ENCODE data around the gene AOAH. TPM values are rescaled to one million over a fixed set of nuclear protein-coding genes. Genes with fewer than 3 reads are reported as not detected.
"Not testable (repeated sequence)": the region's sequence is repeated elsewhere in the genome, so short reads cannot be mapped to it uniquely, and the experiment has no call there.

Gene AOAH
- total RNA-seq, 1 donor from 2014 or later = 2.4 TPM

DNA sequence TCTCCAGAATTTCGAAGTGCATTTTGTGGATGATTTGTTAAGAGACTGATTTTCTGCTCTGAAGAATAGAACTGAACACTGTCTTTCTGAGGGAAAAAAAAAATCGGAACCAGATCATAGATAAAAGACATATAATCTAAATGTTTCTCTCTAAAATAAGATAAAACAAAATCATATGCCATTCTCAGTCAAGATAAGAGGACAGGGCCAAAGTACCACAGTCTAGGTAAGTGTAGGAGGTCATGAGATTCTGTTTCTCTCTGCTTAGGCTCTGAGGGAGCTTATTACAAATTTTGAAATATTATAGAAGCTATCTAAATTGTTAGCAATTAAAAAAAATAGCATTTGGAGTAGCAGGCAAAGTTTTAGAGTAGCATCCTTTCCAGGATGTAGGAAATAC, 702 bp upstream of the AOAH start:
- Mint-ChIP-seq H3K9me3 (no peaks in the 10 kb centered on the region), H3K27ac (peak overlapping the region; percentile 85), H3K27me3 (no peaks in the 10 kb centered on the region), H3K4me3 (no peak overlapping the region), H3K4me1 (peaks cover 25% of the 10 kb centered on the region), H3K36me3 (ENCODE audit: low read depth) (no peaks in the 10 kb centered on the region)
- CTCF ChIA-PET = no interaction called here
- intact Hi-C loops (cut with micrococcal nuclease) = no loop called here
- POLR2A ChIA-PET = no interaction called here
- DNase-seq = no peak
- TF ChIP-seq, protein P1, sequence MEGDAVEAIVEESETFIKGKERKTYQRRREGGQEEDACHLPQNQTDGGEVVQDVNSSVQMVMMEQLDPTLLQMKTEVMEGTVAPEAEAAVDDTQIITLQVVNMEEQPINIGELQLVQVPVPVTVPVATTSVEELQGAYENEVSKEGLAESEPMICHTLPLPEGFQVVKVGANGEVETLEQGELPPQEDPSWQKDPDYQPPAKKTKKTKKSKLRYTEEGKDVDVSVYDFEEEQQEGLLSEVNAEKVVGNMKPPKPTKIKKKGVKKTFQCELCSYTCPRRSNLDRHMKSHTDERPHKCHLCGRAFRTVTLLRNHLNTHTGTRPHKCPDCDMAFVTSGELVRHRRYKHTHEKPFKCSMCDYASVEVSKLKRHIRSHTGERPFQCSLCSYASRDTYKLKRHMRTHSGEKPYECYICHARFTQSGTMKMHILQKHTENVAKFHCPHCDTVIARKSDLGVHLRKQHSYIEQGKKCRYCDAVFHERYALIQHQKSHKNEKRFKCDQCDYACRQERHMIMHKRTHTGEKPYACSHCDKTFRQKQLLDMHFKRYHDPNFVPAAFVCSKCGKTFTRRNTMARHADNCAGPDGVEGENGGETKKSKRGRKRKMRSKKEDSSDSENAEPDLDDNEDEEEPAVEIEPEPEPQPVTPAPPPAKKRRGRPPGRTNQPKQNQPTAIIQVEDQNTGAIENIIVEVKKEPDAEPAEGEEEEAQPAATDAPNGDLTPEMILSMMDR (IDR thresholded peaks at IDR 0.05) = no peak
- ATAC-seq (ENCODE audit: low read depth) = no peak

DNA sequence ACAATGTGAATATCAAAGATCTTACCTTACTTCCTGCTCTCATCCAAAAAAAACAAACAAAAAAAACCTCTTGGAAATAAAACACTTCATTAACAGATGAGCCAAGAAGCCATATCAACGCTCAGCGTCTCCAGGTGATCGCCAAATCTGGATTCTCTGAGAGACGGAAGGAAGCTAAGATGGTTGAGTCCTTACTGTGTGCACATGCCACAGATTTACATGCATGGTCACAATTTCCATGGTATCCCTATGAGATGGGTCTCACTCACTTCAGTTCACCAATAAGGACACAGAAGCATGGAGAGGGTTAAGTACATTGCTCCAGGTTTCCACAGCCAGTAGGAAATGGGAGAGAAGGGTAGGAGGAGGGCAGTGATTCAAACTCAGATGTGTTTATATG, 1.0 kb downstream of the AOAH start:
- Mint-ChIP-seq H3K27ac (peak overlapping the region; percentile 85), H3K27me3 (no peaks in the 10 kb centered on the region), H3K36me3 (ENCODE audit: low read depth) (no peaks in the 10 kb centered on the region), H3K9me3 (no peaks in the 10 kb centered on the region), H3K4me3 (peak overlapping the region; percentile 13), H3K4me1 (peaks cover 25% of the 10 kb centered on the region)
- TF ChIP-seq, protein P1 (IDR thresholded peaks at IDR 0.05) = no peak
- ATAC-seq (ENCODE audit: low read depth) = no peak
- no peak for DNase-seq
- intact Hi-C loops (cut with micrococcal nuclease) = no loop called here
- ChIA-PET POLR2A (interaction anchor here (0.7 kb wide), 1 partner anchor 239 kb away, joined by 8 read pairs; no protein-coding TSS in a partner anchor), CTCF (interaction anchor here (1.3 kb wide), 1 partner anchor 13 kb away, joined by 3 read pairs; no protein-coding TSS in a partner anchor)

DNA sequence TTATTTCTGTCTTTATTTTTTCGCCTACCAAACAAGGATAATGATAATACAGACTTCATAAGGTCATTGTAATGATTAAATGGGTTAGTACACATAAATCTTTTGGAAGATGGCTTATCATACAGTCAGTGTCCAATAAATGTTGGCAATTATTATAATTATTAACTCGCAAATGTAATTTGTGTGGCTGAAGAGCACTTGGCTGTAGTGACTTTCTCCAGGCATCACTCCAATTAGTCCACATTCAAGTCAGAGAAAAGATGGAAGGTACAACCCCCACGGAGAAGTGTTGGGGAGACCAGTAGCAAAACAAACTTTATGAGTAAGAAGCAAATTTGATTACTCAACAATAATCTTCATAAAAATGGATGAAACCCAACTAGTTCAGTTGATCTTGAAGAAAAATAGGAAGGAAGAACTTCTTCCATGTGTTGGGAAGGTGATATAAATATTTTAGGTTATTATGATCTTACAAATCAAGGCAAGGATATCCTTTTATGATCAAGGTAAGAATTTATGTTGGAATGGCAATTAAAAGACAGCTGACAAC, 5.1 kb downstream of the AOAH start:
- no peak for DNase-seq
- TF ChIP-seq, protein P1 (IDR thresholded peaks at IDR 0.05) = no peak
- no peaks in the 10 kb centered on the region for H3K9me3 Mint-ChIP-seq
- ATAC-seq (ENCODE audit: low read depth) = no peak
- H3K4me3 Mint-ChIP-seq = no peak overlapping the region
- peaks cover 13% of the 10 kb centered on the region for H3K4me1 Mint-ChIP-seq
- no peak overlapping the region for H3K27ac Mint-ChIP-seq
- H3K27me3 Mint-ChIP-seq = no peaks in the 10 kb centered on the region
- CTCF ChIA-PET = interaction anchor here (0.6 to 0.7 kb wide), 2 partner anchors 27 to 220 kb away, joined by 3 read pairs; no protein-coding TSS in a partner anchor
- intact Hi-C loops (cut with micrococcal nuclease) = no loop called here
- H3K36me3 Mint-ChIP-seq (ENCODE audit: low read depth) = no peaks in the 10 kb centered on the region
- POLR2A ChIA-PET = no interaction called here

DNA sequence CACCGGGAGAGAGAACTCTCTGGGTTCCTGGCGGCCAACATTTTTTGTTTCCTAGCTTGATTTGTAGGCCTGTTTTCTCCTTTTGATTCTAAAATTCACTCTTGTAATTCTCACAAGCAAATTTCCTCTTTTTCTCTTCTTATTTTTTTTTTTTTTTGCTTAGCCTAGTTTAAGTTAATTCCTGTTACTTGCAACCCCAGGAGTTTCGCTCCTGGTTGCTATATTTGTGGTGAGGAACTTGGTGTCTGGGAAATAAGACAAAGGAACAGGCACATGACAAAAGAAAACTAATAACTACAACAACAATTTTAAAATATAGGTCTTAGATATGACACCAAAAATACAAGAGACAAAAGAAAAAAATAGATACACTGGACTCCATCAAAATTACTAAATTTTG, 6.7 kb downstream of the AOAH start:
- TF ChIP-seq, protein P1 (IDR thresholded peaks at IDR 0.05) = no peak
- no peaks in the 10 kb centered on the region for H3K9me3 Mint-ChIP-seq
- POLR2A ChIA-PET = no interaction called here
- H3K27me3 Mint-ChIP-seq = no peaks in the 10 kb centered on the region
- H3K4me1 Mint-ChIP-seq = peaks cover 2% of the 10 kb centered on the region
- intact Hi-C loops (cut with micrococcal nuclease) = no loop called here
- H3K27ac Mint-ChIP-seq = no peak overlapping the region
- CTCF ChIA-PET = no interaction called here
- ATAC-seq (ENCODE audit: low read depth) (no peak), DNase-seq (no peak)
- no peak overlapping the region for H3K4me3 Mint-ChIP-seq
- no peaks in the 10 kb centered on the region for H3K36me3 Mint-ChIP-seq (ENCODE audit: low read depth)

DNA sequence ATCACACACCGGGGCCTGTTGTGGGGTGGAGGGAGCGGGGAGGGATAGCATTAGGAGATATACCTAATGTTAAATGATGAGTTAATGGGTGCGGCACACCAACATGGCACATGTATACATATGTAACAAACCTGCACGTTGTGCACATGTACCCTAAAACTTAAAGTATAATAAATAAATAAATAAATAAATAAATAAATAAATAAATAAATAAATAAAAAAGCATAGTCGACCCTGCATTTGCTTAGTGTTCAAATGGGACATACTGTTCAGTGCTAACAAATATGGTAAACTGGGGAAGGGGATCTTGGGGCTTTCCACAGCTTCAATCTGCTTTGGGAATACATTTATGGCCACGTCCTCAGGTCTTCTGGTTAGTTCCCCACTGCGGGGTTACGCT, 7.5 kb downstream of the AOAH start:
- H3K4me1 Mint-ChIP-seq; intact Hi-C loops (cut with micrococcal nuclease); H3K36me3 Mint-ChIP-seq (ENCODE audit: low read depth); ATAC-seq (ENCODE audit: low read depth); CTCF ChIA-PET; H3K27ac Mint-ChIP-seq; H3K9me3 Mint-ChIP-seq; POLR2A ChIA-PET; H3K4me3 Mint-ChIP-seq; DNase-seq; H3K27me3 Mint-ChIP-seq: not testable (repeated sequence)

DNA sequence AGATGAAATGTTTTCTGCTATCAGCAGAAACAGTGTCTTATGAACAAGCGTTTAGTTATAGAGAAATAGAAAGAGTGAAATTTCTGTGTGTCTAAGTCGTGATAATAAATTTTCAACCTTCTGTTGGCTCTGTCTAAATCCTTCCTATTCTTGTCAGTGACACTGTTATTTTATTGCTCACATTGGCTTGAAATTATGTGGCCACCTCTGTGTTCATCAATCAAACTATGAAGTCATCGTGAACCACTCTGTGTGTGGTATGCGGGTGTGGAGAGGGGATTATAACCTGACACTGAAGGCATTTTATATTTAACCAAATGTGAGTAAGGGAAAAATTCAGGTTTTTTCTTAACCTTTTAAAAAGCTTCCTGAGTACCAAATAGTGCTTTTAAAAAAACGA, 12.3 kb downstream of the AOAH start:
- H3K27ac Mint-ChIP-seq = no peak overlapping the region
- intact Hi-C loops (cut with micrococcal nuclease) = no loop called here
- H3K9me3 Mint-ChIP-seq = peaks cover 1% of the 10 kb centered on the region
- TF ChIP-seq, protein P1 (IDR thresholded peaks at IDR 0.05) = no peak
- CTCF ChIA-PET = no interaction called here
- peaks cover 2% of the 10 kb centered on the region for H3K36me3 Mint-ChIP-seq (ENCODE audit: low read depth)
- no peak for ATAC-seq (ENCODE audit: low read depth)
- H3K4me3 Mint-ChIP-seq = no peak overlapping the region
- POLR2A ChIA-PET = no interaction called here
- no peaks in the 10 kb centered on the region for H3K4me1 Mint-ChIP-seq
- DNase-seq = no peak
- no peaks in the 10 kb centered on the region for H3K27me3 Mint-ChIP-seq

All from activated B cell treated with CpG ODN at 0.5 μM for 24 hours (primary cell).